ENCODE measurements around the gene TSPAN3. TPM values are rescaled to one million over a fixed set of nuclear protein-coding genes. Genes with fewer than 3 reads are reported as not detected.
A peak's percentile ranks its signal among the peaks of the same experiment; 100 is the strongest.

Gene TSPAN3
- total and polyA plus RNA-seq, 7 donors = 146 to 330 (median 210) TPM

DNA sequence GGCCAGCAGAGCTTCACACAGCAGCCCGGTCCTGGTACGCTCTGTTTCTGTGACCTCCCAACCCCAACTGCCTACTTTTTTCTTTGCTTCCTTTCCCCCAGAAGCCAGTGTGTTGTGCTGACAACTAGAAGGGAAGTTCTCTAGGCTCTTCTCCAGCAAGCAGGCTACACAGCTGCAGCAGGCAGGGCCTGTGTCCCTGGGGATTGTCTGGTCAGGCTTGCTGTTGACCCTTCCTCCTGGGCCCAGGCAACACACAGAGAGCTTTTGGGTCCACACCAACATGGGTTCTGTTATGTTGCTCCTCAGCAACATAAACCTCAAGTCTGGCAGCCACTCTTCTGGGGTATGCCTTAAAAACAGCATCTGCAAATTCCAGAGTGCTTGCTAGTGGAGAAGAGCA, 36.2 kb upstream of the TSPAN3 start:
- no peaks in the 10 kb centered on the region for H3K36me3 ChIP-seq (ENCODE audit: insufficient read depth in 1 of 2, low read depth in 1 of 2)
- peak; percentile 25 to 70 for DNase-seq
- no peak overlapping the region for H3K4me3 ChIP-seq
- TF ChIP-seq, protein P1, sequence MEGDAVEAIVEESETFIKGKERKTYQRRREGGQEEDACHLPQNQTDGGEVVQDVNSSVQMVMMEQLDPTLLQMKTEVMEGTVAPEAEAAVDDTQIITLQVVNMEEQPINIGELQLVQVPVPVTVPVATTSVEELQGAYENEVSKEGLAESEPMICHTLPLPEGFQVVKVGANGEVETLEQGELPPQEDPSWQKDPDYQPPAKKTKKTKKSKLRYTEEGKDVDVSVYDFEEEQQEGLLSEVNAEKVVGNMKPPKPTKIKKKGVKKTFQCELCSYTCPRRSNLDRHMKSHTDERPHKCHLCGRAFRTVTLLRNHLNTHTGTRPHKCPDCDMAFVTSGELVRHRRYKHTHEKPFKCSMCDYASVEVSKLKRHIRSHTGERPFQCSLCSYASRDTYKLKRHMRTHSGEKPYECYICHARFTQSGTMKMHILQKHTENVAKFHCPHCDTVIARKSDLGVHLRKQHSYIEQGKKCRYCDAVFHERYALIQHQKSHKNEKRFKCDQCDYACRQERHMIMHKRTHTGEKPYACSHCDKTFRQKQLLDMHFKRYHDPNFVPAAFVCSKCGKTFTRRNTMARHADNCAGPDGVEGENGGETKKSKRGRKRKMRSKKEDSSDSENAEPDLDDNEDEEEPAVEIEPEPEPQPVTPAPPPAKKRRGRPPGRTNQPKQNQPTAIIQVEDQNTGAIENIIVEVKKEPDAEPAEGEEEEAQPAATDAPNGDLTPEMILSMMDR (IDR thresholded peaks at IDR 0.05) = no peak
- H3K27ac ChIP-seq = peak overlapping the region; percentile 56
- peak; percentile 33 to 51 (median 43) for ATAC-seq
- WGBS, 3 donors = 34 to 48% (median 45%) methylated on average over 2 of the region's 2 CpGs
- H3K27me3 ChIP-seq (ENCODE audit: insufficient read depth in 3 of 3, low read length in 2 of 3) = no peaks in the 10 kb centered on the region
- peaks cover 22% of the 10 kb centered on the region for H3K4me1 ChIP-seq
- intact Hi-C loops (cut with DNase I) = loop anchor here (5.0 to 10.0 kb wide), 4 partner anchors 85 to 528 kb away; partner anchors contain the start of gene LINGO1 (in 1 of the 2)
- H3K9me3 ChIP-seq = no peaks in the 10 kb centered on the region

DNA sequence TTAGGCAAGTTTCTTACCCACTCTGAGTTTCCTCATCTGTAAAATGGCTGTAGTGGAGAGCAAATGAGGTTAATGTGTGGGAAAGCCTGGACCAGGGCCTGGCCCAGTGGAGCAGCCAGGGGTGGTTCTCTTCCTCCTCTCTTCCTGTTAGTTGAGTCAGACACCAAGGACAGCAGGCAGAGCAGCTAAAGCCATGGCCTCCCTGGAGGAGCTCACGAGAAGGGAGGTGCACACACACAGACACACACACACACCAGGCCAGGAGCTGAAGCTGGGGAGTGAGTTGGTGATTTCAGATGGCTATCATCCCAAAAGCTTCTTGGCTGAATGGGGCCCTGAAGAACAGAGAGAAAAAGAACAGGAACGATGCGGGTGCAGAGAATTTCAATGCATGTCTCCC, 33.2 kb upstream of the TSPAN3 start:
- WGBS, 3 donors = 59 to 82% (median 78%) methylated on average over 3 of the region's 3 CpGs
- Histone ChIP-seq H3K4me3 (no peak overlapping the region), H3K27ac (no peak overlapping the region), H3K36me3 (ENCODE audit: insufficient read depth in 1 of 2, low read depth in 1 of 2) (no peaks in the 10 kb centered on the region), H3K9me3 (no peaks in the 10 kb centered on the region), H3K27me3 (ENCODE audit: insufficient read depth in 3 of 3, low read length in 2 of 3) (no peaks in the 10 kb centered on the region), H3K4me1 (peaks cover 22% of the 10 kb centered on the region)
- DNase-seq (peak in 1 of 2 donors; percentile 46), ATAC-seq (peak in 1 of 4 donors; percentile 34)
- TF ChIP-seq, protein P1 (IDR thresholded peaks at IDR 0.05) = no peak
- intact Hi-C loops (cut with DNase I) = loop anchor here in 1 of 2 donors (10.0 kb wide), 1 partner anchor 531 kb away; the partner anchor contains the start of gene LINGO1

DNA sequence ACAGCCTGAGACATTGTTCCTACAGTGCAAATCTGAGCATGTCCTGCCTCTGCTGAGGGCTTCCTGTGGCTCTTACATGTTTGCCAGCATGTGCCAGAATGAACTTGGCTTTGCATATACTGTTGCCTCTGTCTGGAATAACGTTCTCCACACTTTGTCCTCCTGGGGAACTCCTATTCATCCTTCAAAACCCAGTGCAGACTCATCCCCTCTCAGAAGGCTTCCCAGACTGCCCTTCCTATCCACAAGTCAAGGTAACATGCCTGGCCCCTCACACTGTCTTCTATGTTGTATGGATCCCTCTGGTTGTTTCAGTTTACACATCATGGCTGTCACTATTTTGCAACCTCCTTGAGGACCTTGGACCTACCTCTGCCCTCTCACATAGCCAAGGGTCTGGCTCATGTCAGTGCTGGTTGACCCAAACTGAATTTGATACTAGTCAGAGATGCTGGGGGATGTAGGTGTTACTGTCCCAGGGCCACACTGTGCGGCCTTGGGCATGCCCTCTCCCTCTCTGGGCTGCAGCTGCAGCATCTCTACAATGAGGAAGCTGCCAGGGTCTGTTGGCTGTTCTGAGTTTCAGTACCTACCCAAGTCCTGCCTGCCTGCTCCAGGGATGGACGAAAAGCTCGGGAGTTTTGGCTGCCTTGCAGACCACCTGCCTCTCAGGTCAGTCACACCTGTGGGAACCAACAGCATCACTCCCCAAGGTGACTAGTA, 29.0 kb upstream of the TSPAN3 start:
- H3K4me3 ChIP-seq = no peak overlapping the region
- 84 to 86% (median 85%) methylated on average over 4 of the region's 4 CpGs for WGBS, 3 donors
- H3K4me1 ChIP-seq = no peaks in the 10 kb centered on the region
- no peaks in the 10 kb centered on the region for H3K9me3 ChIP-seq
- DNase-seq = no peak
- intact Hi-C loops (cut with DNase I) = loop anchor here in 1 of 2 donors (10.0 kb wide), 1 partner anchor 535 kb away; the partner anchor contains the start of gene LINGO1
- ATAC-seq = no peak
- H3K27ac ChIP-seq = no peak overlapping the region
- no peaks in the 10 kb centered on the region for H3K27me3 ChIP-seq (ENCODE audit: insufficient read depth in 3 of 3, low read length in 2 of 3)
- H3K36me3 ChIP-seq (ENCODE audit: insufficient read depth in 1 of 2, low read depth in 1 of 2) = no peaks in the 10 kb centered on the region
- TF ChIP-seq, protein P1 (IDR thresholded peaks at IDR 0.05) = no peak

DNA sequence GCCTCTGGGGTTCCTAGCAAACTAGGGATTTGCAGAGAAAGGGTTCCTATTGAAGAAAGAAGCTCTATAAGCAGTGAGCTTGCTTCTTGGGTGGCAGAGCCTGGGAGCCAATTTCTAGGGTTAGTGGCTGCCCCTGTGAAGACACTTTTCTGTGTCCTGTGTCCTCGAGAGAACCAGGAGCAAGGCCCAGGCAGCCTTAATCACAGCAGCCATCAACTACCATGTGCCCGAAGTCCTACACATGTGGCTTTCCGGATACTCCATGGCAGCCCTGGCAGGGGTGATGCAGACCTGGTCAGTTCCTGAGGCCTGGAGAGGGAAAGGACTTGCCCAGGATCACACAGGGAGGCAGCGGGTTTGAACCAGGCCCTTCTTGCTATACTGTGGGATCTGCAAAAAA, 27.7 kb upstream of the TSPAN3 start:
- no peak overlapping the region for H3K4me3 ChIP-seq
- H3K4me1 ChIP-seq = no peaks in the 10 kb centered on the region
- DNase-seq = no peak
- TF ChIP-seq, protein P1 (IDR thresholded peaks at IDR 0.05) = no peak
- H3K9me3 ChIP-seq = no peaks in the 10 kb centered on the region
- 96 to 100% (median 96%) methylated on average over 4 of the region's 4 CpGs for WGBS, 3 donors
- no peak for ATAC-seq
- no peaks in the 10 kb centered on the region for H3K27me3 ChIP-seq (ENCODE audit: insufficient read depth in 3 of 3, low read length in 2 of 3)
- H3K27ac ChIP-seq = no peak overlapping the region
- no peaks in the 10 kb centered on the region for H3K36me3 ChIP-seq (ENCODE audit: insufficient read depth in 1 of 2, low read depth in 1 of 2)
- intact Hi-C loops (cut with DNase I) = no loop called here

Measured in psoas muscle (tissue), 8 donors.